MM.1S (cell line): ENCODE data around the gene PCDH8.

Experiments
- EZH2 ChIP-seq: fragments of 300-600 bp; sonication (generic); optimal IDR thresholded peaks from 2 replicates; pipeline ENCODE3; 2017; ENCODE audit warnings: low read depth, mild to moderate bottlenecking, antibody characterized with exemption, low read length, mixed read lengths
- EZH2phosphoT487 ChIP-seq: fragments of 300-600 bp; sonication (generic); IDR thresholded peaks from 2 replicates; pipeline ENCODE4 v1.6.1; 2018; ENCODE audit warnings: antibody characterized with exemption, low read length
- TF ChIP-seq, protein P1 (sequence below): fragments of 300-600 bp; sonication (generic); IDR thresholded peaks from 2 replicates; pipeline ENCODE4 v1.5.1; 2016; ENCODE audit warnings: antibody characterized with exemption, low read length, mixed read lengths

GRCh38 chr13:52891706-52892105, 43.3 kb upstream of the PCDH8 start:
- TF ChIP-seq, protein P1, sequence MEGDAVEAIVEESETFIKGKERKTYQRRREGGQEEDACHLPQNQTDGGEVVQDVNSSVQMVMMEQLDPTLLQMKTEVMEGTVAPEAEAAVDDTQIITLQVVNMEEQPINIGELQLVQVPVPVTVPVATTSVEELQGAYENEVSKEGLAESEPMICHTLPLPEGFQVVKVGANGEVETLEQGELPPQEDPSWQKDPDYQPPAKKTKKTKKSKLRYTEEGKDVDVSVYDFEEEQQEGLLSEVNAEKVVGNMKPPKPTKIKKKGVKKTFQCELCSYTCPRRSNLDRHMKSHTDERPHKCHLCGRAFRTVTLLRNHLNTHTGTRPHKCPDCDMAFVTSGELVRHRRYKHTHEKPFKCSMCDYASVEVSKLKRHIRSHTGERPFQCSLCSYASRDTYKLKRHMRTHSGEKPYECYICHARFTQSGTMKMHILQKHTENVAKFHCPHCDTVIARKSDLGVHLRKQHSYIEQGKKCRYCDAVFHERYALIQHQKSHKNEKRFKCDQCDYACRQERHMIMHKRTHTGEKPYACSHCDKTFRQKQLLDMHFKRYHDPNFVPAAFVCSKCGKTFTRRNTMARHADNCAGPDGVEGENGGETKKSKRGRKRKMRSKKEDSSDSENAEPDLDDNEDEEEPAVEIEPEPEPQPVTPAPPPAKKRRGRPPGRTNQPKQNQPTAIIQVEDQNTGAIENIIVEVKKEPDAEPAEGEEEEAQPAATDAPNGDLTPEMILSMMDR, result no peak
- TF ChIP-seq EZH2phosphoT487 (no peak), EZH2 (no peak)
